ENCODE measurements around the gene RPRM.
"Not testable (repeated sequence)": the region's sequence is repeated elsewhere in the genome, so short reads cannot be mapped to it uniquely, and the experiment has no call there.

RPRM gene

DNA sequence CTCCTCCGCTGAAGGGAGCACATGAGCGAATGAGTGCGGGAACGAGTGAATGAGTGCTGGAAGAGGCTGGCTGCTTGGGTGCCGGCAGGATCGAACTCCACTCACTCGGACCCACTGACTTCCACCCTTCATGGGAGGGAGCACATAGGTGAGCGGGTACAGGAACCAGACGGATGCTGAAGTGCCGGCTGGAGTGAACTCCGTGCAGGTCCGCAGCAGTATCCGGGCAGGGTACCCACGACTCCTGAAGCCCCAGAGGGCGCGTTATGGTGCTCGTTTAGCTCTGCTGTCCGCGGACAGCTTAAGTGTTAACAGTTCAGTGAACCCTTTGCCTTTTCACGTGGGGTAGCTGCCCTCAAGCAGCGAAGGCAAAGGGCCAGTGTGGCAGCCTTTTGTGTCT is 23.2 kb downstream of the RPRM start:
- DNase-seq, result no peak

DNA sequence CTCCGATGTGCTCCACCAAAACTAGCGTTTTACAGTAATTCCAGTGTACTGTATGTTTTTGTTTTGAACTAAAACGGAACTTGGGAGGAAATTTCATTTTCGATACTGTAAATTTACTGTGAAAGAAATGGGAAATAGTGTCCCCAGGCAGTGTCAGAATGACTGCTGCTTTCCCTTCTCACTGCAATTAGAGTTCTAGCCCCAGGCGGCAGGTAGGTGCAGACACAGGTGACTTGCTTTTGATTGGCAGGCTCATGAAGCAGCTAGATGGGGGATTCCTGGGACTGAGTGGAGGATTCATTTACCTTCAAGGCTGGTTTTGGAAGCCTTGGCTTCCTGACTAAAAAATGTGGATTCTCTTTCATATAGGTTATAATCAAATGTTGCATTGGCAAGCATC is 27.0 kb downstream of the RPRM start:
- no peak for DNase-seq

DNA sequence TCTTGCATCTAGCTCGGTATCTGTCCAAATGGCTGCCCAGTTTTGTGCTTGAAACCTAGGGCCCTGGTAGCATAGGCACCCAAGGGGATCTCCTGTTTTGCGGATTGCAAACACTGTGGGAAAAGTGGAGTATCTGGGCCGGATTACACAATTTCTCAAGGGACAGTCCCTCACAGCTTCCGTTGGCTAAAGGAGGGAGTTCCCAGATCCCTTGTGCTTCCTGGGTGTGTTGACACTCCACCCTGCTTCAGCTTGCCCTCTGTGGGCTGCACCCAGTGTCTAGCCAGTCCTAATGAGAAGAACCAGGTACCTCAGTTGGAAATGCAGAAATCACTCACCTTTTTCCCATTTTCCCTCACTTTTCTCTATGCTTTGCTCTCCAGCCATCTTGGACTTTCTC is 35.5 kb downstream of the RPRM start:
- no peak for DNase-seq

GRCh38 chr2:153442616-153443015 is 35.9 kb downstream of the RPRM start:
- not testable (repeated sequence) for DNase-seq

GRCh38 chr2:153440090-153440489 is 38.5 kb downstream of the RPRM start:
- not testable (repeated sequence) for DNase-seq

- no peak for DNase-seq
Observed at GRCh38 chr2:153433403-153433802, 45.2 kb downstream of the RPRM start.

- no peak for DNase-seq
Observed at GRCh38 chr2:153432381-153432780, 46.2 kb downstream of the RPRM start.

GRCh38 chr2:153431114-153431513 is 47.4 kb downstream of the RPRM start:
- no peak for DNase-seq
